ENCODE results near the gene ZNF281. TPM values are rescaled to one million over a fixed set of nuclear protein-coding genes. Genes with fewer than 3 reads are reported as not detected.
A peak's percentile ranks its signal among the peaks of the same experiment; 100 is the strongest.

The ZNF281 gene
- total RNA-seq, 4 donors from 2014 or later = 12.1 to 13.4 (median 13.2) TPM

DNA sequence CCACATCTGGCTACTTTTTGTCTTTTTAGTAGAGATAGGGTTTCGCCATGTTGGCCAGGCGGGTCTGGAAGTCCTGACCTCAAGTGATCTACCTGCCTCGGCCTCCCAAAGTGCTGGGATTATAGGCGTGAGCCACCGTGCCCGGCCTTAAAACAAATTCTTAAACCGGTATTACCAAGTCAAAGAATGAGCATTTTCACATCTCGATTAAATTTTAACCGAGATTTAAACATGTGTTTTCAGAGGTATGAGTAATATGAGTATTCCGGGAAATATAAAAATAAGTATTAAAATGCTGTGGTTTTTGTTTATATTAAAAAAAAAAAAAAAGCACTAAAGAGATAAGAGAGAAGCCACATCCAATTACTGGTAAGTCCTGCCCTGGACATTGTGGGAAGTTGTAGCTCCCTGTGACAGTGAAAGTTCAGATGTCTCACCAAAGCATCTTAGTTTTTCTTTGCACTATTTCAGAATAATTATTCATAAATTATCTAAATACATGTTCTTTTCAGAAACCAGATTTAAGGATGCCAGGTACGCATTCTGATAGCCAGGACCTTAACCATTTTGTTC is 24.9 kb downstream of the ZNF281 start:
- H3K36me3 ChIP-seq = no peaks in the 10 kb centered on the region
- H3K4me3 ChIP-seq = no peak overlapping the region
- no peaks in the 10 kb centered on the region for H3K4me1 ChIP-seq
- H3K9me3 ChIP-seq = no peaks in the 10 kb centered on the region
- H3K27ac ChIP-seq = no peak overlapping the region
- H3K27me3 ChIP-seq = no peaks in the 10 kb centered on the region
- no peak for TF ChIP-seq EP300 (IDR thresholded peaks at IDR 0.05)
- no peak for TF ChIP-seq POLR2A (IDR thresholded peaks at IDR 0.05)
- no peak for TF ChIP-seq POLR2AphosphoS5 (IDR thresholded peaks at IDR 0.05)
- TF ChIP-seq, protein P1, sequence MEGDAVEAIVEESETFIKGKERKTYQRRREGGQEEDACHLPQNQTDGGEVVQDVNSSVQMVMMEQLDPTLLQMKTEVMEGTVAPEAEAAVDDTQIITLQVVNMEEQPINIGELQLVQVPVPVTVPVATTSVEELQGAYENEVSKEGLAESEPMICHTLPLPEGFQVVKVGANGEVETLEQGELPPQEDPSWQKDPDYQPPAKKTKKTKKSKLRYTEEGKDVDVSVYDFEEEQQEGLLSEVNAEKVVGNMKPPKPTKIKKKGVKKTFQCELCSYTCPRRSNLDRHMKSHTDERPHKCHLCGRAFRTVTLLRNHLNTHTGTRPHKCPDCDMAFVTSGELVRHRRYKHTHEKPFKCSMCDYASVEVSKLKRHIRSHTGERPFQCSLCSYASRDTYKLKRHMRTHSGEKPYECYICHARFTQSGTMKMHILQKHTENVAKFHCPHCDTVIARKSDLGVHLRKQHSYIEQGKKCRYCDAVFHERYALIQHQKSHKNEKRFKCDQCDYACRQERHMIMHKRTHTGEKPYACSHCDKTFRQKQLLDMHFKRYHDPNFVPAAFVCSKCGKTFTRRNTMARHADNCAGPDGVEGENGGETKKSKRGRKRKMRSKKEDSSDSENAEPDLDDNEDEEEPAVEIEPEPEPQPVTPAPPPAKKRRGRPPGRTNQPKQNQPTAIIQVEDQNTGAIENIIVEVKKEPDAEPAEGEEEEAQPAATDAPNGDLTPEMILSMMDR (IDR thresholded peaks at IDR 0.05) = no peak
- no peak for ATAC-seq
- WGBS, 2 donors (ENCODE audit: low coverage in 1 of 2) = 92 to 96% methylated on average over 4 to 11 of the region's 11 CpGs

DNA sequence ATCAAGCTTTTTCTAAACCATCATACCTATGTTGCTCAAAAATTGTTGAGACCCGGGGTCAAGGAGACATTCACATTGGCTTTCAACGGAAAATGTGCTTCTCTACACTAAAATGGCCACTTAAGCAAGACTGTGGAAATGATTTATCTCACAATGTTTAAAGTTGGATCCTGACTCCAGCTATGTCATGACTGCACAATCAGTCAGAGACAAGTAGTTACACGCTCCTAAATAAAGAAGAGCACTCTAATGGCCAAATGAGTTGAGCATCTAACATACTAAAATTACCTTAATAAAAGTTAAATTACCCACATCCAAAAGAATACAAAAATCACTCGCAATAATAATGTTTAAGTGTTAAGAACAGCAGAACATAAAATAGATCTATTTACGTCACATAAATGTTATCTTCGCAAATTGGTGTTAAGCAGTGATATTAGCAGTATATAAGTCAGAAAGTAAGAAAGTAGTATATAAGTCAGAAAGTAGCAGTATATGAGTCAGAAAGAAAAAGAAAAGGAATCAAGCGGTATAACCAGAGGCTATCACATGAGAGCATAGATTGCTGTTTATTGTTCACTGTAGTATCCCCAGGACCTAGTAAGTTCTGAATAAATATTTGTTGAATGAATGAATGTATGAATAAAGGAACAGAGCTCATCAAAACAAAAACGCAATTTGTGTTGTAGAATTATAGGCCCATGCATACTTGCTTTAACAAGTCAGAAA is 28.4 kb downstream of the ZNF281 start:
- TF ChIP-seq POLR2A (IDR thresholded peaks at IDR 0.05) (no peak), POLR2AphosphoS5 (IDR thresholded peaks at IDR 0.05) (no peak), EP300 (IDR thresholded peaks at IDR 0.05) (no peak)
- TF ChIP-seq, protein P1 (IDR thresholded peaks at IDR 0.05) = no peak
- ATAC-seq = no peak
- peaks cover 0 to 9% (median 0%) of the 10 kb centered on the region in 3 donors for H3K4me1 ChIP-seq
- no peaks in the 10 kb centered on the region for H3K9me3 ChIP-seq
- H3K27me3 ChIP-seq = no peaks in the 10 kb centered on the region
- no peaks in the 10 kb centered on the region for H3K36me3 ChIP-seq
- 75 to 83% methylated on average over 8 of the region's 8 CpGs for WGBS, 2 donors (ENCODE audit: low coverage in 1 of 2)
- no peak overlapping the region for H3K4me3 ChIP-seq
- H3K27ac ChIP-seq = no peak overlapping the region

DNA sequence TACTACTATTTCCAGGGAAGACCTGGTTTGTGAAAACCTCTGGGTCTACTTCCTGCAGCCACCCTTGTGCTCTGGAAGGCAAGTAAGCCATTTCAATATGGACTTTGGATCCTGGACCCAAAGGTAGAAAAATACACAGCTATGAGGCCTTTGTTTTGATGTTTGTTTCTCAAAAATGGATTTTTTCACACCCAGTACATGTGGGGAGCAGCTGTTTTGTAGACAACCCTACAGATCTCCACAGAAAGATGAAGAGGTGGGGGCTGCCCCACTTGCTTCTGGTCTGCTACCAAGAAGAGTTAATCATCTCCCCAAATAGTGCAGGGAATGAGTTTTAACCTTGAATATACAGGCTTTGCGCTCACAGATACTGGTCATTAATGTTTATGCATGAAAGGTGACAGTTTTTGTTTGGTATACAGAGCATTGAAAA is 29.2 kb downstream of the ZNF281 start:
- H3K4me3 ChIP-seq = no peak overlapping the region
- ATAC-seq = no peak
- no peaks in the 10 kb centered on the region for H3K27me3 ChIP-seq
- WGBS, 2 donors (ENCODE audit: low coverage in 1 of 2) = 100% methylated on average over 1 of the region's 1 CpG
- no peaks in the 10 kb centered on the region for H3K36me3 ChIP-seq
- H3K27ac ChIP-seq = no peak overlapping the region
- peaks cover 0 to 9% (median 0%) of the 10 kb centered on the region in 3 donors for H3K4me1 ChIP-seq
- no peaks in the 10 kb centered on the region for H3K9me3 ChIP-seq
- no peak for TF ChIP-seq POLR2AphosphoS5 (IDR thresholded peaks at IDR 0.05)
- no peak for TF ChIP-seq EP300 (IDR thresholded peaks at IDR 0.05)
- no peak for TF ChIP-seq POLR2A (IDR thresholded peaks at IDR 0.05)

DNA sequence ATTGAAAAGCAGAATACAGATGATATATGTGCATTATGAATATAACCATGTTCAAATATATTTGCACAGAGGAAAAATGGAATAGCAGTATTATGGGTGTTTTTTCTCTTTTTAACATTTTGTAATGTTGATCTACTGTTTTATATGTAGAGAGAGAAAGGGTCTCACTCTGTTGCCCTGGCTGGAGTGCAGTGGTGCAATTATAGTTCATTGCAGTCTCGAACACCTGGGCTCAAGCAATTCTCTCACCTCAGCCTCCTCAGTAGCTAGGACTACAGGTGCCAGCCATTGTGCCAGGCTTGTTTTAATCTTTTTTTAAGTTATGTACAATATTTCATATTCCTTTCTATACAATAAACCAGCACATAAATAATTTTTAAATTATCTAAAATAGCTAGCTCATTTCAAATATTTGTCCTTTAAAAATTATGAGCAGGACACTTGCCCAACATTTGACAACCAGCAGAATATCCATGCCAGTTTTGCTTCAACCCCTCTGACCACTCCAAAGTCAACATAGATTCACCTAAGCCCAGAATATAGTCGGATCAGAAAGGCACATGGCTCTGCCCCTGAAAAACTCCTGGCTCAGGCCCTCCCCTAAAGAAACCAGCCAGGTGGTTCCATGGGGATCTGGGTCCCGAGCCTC is 29.8 kb downstream of the ZNF281 start:
- no peak for ATAC-seq
- no peak overlapping the region for H3K27ac ChIP-seq
- 78 to 84% methylated on average over 1 to 2 of the region's 3 CpGs for WGBS, 2 donors (ENCODE audit: low coverage in 1 of 2)
- H3K36me3 ChIP-seq = no peaks in the 10 kb centered on the region
- H3K4me3 ChIP-seq = no peak overlapping the region
- H3K4me1 ChIP-seq = peaks cover 0 to 9% (median 0%) of the 10 kb centered on the region in 3 donors
- TF ChIP-seq POLR2A (IDR thresholded peaks at IDR 0.05) (no peak), POLR2AphosphoS5 (IDR thresholded peaks at IDR 0.05) (no peak), EP300 (IDR thresholded peaks at IDR 0.05) (no peak)
- TF ChIP-seq, protein P1 (IDR thresholded peaks at IDR 0.05) = no peak
- no peaks in the 10 kb centered on the region for H3K27me3 ChIP-seq
- no peaks in the 10 kb centered on the region for H3K9me3 ChIP-seq

DNA sequence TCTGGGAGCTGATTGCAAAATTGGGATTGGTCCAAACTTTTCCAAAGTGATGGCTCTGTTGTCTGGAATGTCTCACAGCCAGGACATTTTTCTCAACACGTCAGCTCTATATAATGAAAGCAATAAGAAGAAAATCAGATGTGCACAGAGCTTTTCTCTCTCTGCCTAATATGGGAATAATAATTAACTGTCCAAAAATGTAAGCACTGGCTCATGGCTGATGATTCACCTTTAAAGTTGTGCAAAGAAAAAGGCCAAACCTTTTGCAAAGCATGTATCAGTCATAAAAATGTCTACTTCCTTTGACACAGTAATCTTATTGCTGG is 30.4 kb downstream of the ZNF281 start:
- no peak overlapping the region for H3K4me3 ChIP-seq

More for the DNA sequence above, 30.4 kb downstream of the ZNF281 start:
- peak; percentile 34 for TF ChIP-seq POLR2AphosphoS5 (IDR thresholded peaks at IDR 0.05)
- TF ChIP-seq, protein P1 (IDR thresholded peaks at IDR 0.05) = no peak
- Histone ChIP-seq H3K27ac (no peak overlapping the region), H3K9me3 (no peaks in the 10 kb centered on the region), H3K27me3 (no peaks in the 10 kb centered on the region), H3K36me3 (no peaks in the 10 kb centered on the region), H3K4me1 (peaks cover 0 to 9% (median 0%) of the 10 kb centered on the region in 3 donors)
- WGBS, 2 donors (ENCODE audit: low coverage in 1 of 2) = 14 to 23% methylated on average over 1 of the region's 1 CpG
- ATAC-seq = no peak

All from gastroesophageal sphincter (tissue), 4 donors.